Measurements from ENCODE around the gene EDDM3A.

The EDDM3A gene

DNA sequence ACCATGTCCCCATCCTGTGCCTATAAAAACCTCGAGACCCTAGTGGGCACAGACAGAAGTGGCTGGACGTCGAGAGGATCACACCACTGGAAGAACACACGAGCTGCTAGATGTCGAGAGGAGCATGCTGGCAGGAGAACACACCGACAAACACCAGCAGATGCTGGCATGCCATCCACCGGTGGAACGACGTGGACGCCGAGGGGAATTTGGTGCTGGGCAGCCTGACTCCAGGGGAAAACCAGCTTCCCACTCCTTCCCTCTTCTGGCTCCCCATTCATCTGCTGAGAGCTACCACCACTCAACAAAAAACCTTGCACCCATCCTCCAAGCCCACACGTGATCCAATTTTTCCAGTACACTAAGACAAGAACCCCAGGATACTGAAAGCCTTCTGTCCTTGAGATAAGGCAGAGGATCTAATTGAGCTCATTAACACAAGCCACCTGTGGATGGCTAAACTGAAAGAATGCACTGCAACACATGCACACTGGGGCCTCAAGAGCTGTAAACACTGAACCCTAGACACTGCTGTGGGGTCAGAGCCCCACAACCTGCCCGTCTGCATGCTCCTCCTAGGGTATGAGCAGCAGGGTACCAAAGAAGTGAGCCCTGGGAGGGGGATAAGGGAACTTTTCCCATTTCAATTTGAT lies 44.9 kb downstream of the EDDM3A start:
- DNase-seq: no peak

DNA sequence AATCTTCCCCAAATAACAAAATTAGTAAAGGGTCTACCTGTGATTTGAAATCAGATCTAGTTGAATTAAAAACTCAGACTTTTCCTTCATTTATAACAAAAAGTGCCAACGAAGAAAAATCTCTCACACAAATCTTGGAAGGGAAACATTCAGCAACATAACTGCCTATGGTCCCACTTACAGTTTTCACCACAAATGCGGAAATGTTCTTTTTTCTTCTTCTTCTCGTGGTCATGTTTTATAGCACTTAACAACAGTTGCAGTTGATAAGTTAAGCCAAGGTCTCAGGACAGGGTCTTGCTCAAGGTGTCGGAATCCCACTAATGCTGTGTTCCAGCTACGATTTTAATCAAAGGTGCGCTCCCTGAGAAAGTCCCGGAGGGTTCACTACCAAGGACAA lies 45.5 kb downstream of the EDDM3A start:
- no peak for DNase-seq

DNA sequence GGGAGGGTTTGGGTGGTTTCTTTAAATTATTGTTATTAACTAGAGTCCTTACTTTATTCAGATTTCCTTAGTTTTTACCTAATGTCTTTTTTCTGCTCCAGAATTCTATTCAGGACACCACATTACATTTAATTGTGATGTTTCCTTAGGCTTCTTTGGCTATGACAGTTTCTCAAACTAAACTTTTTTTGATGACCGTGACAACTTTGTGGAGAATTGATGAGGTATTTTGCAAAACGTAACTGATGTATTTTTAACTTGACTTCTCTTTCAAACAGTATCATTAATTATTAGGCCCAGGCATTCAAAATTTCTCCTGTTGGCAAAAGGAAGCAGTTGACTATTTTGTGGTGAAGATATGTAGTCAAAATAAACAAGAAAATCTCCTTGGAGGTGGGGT lies 45.9 kb downstream of the EDDM3A start:
- DNase-seq: no peak

DNA sequence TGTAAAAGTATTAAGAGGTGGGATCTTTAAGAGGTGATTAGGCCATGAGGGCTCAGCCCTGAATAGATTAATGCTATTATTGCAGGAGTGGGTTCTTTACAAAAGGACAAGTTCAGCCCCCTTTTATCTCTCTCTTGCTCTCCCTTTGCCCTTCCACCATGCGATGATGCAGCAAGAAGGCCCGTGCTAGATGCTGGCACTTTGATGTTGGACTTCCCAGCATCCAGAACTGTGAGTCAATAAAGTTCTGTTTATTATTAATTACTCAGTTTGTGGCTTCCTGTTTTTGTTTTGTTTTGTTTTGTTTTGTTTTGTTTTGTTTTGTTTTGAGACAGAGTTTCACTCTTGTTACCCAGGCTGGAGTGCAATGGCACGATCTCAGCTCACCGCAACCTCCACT lies 46.9 kb downstream of the EDDM3A start:
- no peak for DNase-seq

DNA sequence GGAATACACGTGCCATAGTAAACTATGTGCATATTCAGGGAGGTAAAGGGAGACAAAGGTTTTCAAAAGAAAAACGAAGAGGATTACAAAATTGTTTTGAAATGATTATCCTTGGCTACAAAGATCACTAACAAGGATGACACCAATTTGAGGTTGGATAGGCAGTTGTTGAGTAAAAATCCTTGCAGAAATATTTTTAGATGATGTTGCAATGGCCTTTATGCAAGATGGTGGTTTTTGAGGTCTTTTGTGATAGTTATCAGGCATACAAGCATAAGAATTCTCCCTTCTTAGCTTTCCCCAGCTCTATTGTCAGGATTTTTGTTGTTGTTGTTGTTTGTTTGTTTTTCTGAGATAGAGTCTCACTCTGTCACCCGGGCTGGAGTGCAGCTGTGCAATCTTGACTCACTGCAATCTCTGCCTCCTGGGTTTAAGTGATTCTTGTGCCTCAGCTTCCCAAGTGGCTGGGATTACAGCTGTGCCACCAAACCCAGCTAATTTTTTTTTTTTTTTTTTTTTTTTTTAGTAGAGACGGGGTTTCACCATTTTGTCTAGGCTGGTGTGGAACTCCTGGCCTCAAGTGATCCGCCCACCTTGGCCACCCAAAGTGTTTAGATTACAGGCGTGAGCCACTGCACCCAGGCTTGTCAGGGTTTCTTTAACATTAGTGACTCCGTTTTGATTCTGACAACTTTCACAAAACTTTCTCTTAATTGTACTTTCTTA lies 49.1 kb downstream of the EDDM3A start:
- DNase-seq: no peak

DNA sequence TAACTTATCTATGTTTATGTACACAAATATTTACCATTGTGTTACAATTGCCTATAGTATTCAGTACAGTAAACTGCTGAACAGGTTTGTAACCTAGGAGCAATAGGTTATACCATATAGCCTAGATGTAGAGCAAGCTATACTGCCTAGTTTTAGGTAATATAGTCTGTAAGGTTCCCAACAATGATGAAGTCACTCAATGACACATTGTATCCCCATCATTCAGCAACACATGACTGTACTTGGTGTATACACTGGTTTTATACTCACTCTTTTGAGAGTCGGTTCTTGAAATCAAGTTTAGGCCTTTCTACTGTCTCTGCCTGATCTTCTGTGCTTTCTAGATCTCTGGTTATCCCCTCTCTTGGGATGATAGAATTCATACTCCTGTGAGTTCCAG lies 51.5 kb downstream of the EDDM3A start:
- DNase-seq: no peak

All from fibroblast of skin of right biceps (primary cell).